Osteocyte (in vitro differentiated cells): ENCODE data around the gene TNFRSF9. TPM values are rescaled to one million over a fixed set of nuclear protein-coding genes. Genes with fewer than 3 reads are reported as not detected.

Experiments used
- DNase-seq: peaks from one replicate; pipeline ENCODE4 v3.0.0; 2021; ENCODE audit warnings: mixed read lengths; ENCODE audit not compliant: unreplicated experiment; ENCODE audit errors: extremely low spot score
- H3K27ac Mint-ChIP-seq: one replicate; pipeline ENCODE4 v1.8.0; 2021; ENCODE audit warnings: mild to moderate bottlenecking, mixed read lengths; ENCODE audit not compliant: unreplicated experiment
- H3K27me3 Mint-ChIP-seq: one replicate; pipeline ENCODE4 v1.8.0; 2021; ENCODE audit warnings: mixed read lengths; ENCODE audit not compliant: unreplicated experiment
- H3K36me3 Mint-ChIP-seq: one replicate; pipeline ENCODE4 v1.8.0; 2021; ENCODE audit warnings: mixed read lengths; ENCODE audit not compliant: unreplicated experiment
- H3K4me1 Mint-ChIP-seq: one replicate; pipeline ENCODE4 v1.8.0; 2021; ENCODE audit warnings: mixed read lengths; ENCODE audit not compliant: unreplicated experiment
- H3K4me3 Mint-ChIP-seq: one replicate; pipeline ENCODE4 v1.8.0; 2021; ENCODE audit warnings: mild to moderate bottlenecking, moderate library complexity, mixed read lengths; ENCODE audit not compliant: unreplicated experiment
- H3K9me3 Mint-ChIP-seq: one replicate; pipeline ENCODE4 v1.8.0; 2021; ENCODE audit warnings: mixed read lengths; ENCODE audit not compliant: unreplicated experiment
- CTCF ChIP-seq: fragments of 200-600 bp; sonication (generic); IDR thresholded peaks from 2 replicates; pipeline ENCODE4 v1.5.0; 2021; ENCODE audit warnings: antibody characterized with exemption, mild to moderate bottlenecking, moderate library complexity
- total RNA-seq: library from RNA; stranded (reverse); gene quantifications from 2 replicates; pipeline ENCODE4 v1.2.1, GENCODE V29; 2021

The TNFRSF9 gene
- total RNA-seq, 1 donor from 2014 or later: not detected

DNA sequence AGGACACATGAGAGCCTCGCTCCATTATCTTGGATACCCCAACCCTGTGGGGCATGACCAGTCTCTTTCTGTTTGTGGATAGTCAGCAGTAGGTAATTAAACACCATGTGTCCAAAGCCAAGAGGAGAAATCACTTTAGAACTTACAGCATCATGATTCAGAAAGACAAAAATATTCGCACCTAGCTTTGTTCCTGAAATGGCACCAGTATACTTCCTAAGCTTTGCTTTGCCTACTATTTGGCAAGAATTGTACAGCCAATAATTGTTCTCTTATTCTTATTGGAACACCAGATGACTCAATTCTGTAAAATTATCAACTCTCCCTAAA, 24.2 kb downstream of the TNFRSF9 start:
- Mint-ChIP-seq H3K36me3 (no peaks in the 10 kb centered on the region), H3K27me3 (peaks cover 21% of the 10 kb centered on the region), H3K4me3 (no peak overlapping the region), H3K27ac (no peak overlapping the region), H3K9me3 (no peaks in the 10 kb centered on the region), H3K4me1 (no peaks in the 10 kb centered on the region)
- no peak for DNase-seq
- no peak for TF ChIP-seq CTCF

DNA sequence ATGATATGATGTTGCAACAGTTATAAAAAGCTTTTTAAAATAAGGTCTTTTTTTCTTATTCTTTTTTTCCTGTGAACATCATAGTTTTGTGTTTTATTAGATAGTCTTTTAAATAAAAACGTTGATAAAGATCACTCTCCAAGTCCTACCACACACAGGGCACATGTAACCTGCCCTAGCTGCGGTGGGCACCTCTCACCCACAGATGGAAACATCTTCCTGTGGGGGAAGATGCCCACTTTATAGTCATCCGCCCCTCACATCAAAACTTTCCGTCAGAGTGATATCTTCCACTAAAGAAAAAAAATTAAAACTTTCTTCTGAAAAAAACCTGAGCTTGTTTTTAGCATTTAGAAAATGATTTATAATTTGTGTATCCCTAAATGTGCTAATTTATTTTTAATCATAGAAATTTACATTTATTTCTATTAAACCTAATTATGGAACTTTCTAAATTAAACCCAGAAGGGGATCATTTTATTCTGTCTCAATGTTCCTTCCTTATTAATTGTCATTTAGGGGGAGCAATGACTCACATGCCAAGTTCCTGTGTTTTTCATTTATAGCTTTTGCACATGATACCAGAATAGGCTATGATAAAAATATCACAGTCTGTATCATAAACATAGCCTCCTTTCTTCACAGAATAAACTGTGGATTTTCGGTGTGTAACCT, 24.7 kb downstream of the TNFRSF9 start:
- no peak overlapping the region for H3K4me3 Mint-ChIP-seq
- DNase-seq: no peak
- no peaks in the 10 kb centered on the region for H3K9me3 Mint-ChIP-seq
- TF ChIP-seq CTCF: no peak
- H3K36me3 Mint-ChIP-seq: no peaks in the 10 kb centered on the region
- H3K27me3 Mint-ChIP-seq: peaks cover 21% of the 10 kb centered on the region
- H3K27ac Mint-ChIP-seq: no peak overlapping the region
- no peaks in the 10 kb centered on the region for H3K4me1 Mint-ChIP-seq

DNA sequence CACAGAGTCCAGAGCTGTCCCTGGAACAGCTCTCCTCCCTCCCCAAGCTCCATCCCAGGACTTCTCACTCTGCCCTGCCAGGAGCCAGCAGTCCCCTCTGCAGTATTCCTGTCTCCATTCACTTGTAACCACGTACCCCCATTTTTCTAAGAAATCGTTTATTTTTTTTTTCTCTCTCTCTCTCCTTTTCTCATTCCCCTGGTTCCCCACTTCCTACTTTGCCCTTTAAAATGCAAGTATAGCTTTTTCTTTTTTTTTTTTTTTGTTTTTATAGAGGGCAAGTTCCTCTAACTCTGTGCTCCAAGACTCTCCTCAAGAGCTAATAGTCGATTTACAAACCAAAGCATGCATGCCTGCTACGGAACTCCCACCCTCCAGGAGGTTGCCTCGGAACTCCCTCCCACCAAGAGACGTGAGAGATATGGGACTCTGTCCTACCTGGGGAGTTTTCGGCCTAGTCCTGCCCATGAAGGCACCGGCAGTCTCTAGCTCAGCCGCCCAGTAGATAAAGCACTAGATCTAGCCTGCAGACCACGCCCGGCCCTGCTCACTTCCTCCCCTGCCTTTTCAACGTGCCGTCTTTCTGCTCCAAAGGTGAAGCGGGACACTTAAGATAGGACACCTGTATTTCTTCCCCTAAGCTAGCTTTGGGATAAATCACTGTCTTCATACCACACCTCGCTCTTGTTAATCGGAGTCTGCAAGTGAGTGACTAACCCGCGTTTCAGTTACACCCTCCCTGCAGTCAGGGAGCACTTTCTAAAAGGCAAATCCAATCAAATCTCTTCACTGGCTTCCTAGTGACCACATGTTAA, 27.7 kb downstream of the TNFRSF9 start:
- Mint-ChIP-seq H3K27ac (no peak overlapping the region), H3K4me1 (no peaks in the 10 kb centered on the region), H3K4me3 (no peak overlapping the region), H3K9me3 (no peaks in the 10 kb centered on the region), H3K36me3 (no peaks in the 10 kb centered on the region), H3K27me3 (peaks cover 21% of the 10 kb centered on the region)
- no peak for TF ChIP-seq CTCF
- no peak for DNase-seq

DNA sequence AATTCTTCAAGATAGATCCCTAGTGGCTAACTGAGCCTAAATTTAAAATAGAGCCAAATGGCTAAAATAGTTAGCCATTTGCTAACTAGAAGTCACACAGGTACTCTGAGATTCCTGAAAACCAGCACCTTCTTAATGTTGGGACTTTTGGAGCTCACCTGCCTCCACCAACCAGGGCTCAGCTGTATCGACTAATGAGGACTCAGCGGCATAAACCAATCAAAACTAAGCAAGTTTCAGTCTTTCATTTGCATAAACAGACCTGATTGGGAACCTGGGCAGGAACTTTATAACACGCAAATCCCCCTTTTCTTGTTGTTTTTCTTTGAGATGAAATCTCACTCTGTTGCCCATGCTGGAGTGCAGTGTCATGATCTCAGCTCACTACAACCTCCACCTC, 28.5 kb downstream of the TNFRSF9 start:
- TF ChIP-seq CTCF: no peak
- Mint-ChIP-seq H3K36me3 (no peaks in the 10 kb centered on the region), H3K4me1 (no peaks in the 10 kb centered on the region), H3K4me3 (no peak overlapping the region), H3K27me3 (peaks cover 17% of the 10 kb centered on the region), H3K27ac (no peak overlapping the region), H3K9me3 (no peaks in the 10 kb centered on the region)
- no peak for DNase-seq

GRCh38 chr1:7905262-7905661, 35.4 kb downstream of the TNFRSF9 start:
- Mint-ChIP-seq H3K27me3 (peaks cover 12% of the 10 kb centered on the region), H3K27ac (no peak overlapping the region), H3K36me3 (no peaks in the 10 kb centered on the region), H3K4me1 (peaks cover 3% of the 10 kb centered on the region), H3K9me3 (no peaks in the 10 kb centered on the region), H3K4me3 (no peak overlapping the region)
- no peak for DNase-seq
- TF ChIP-seq CTCF: no peak
